Muscle layer of colon (tissue), 2 donors: ENCODE measurements around the gene CPN2.
A peak's percentile ranks its signal among the peaks of the same experiment; 100 is the strongest.

ENCODE experiments used
- H3K27ac ChIP-seq: one replicate; pipeline ENCODE4 v1.7.0; 2013; ENCODE audit warnings: low read depth, mild to moderate bottlenecking, low read length, moderate library complexity
- H3K27me3 ChIP-seq, 2 donors: one replicate each; pipeline ENCODE4 v1.7.0; 2013; ENCODE audit warnings: low read length in 2 of 2, mild to moderate bottlenecking in 2 of 2; ENCODE audit not compliant: insufficient read depth in 2 of 2, control insufficient read depth in 1 of 2
- H3K36me3 ChIP-seq: one replicate; pipeline ENCODE4 v1.7.0; 2013; ENCODE audit warnings: mild to moderate bottlenecking, low read length; ENCODE audit not compliant: insufficient read depth
- H3K4me1 ChIP-seq: one replicate; pipeline ENCODE4 v1.7.0; 2013; ENCODE audit warnings: mild to moderate bottlenecking, low read length; ENCODE audit not compliant: insufficient read depth
- H3K4me3 ChIP-seq, 2 donors: one replicate each; pipeline ENCODE4 v1.7.0; 2013; ENCODE audit warnings: low read length in 2 of 2, low read depth in 1 of 2, mild to moderate bottlenecking in 1 of 2, moderate library complexity in 1 of 2
- H3K9ac ChIP-seq: one replicate; pipeline ENCODE4 v1.7.0; 2013; ENCODE audit warnings: low read length
- H3K9me3 ChIP-seq: one replicate; pipeline ENCODE4 v1.7.0; 2013; ENCODE audit warnings: mild to moderate bottlenecking, low read length
- donor health status: abdominal sarcoma.
- donor health status: Adenocarcinoma of cecum.

Gene CPN2

DNA sequence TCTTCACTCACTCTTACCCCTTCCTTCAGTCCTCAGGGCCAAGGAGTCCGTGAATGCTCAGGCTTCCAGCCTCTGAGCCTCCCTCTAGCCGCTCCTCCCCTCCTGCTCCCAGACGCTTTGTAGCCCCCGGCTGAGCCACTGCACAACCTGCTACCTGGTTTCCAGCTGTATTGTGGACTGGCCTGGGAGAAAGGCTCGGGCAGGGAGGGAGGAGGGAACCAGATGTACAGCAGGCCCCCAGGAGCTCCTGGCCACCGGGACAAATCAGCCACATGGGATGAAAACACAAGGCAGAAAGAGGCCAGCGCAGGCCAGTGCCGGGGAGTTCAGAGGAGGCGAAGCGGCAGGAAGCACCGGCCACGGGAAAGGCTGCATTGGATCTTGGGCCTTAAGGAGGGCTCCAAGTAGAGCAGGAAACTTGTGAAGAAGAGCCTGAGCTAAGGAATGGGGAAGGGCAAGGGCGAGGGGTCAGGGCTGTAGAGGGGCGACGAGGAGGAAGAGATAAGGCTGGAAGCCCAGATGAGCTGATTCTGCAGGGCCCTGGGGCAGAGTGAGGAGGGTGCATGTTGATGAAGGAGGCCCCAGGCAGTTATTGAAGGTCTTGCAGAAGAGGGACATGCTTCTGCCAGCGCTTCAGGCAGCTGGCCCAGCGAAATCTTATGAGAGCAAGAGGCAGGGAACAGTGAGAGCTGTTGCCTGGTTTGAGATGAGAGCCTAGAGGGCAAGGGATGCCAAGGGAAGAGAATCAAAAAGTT, 14.3 kb downstream of the CPN2 start:
- H3K4me1 ChIP-seq = no peaks in the 10 kb centered on the region
- no peaks in the 10 kb centered on the region for H3K36me3 ChIP-seq
- H3K9me3 ChIP-seq = no peaks in the 10 kb centered on the region
- peaks cover 6 to 15% of the 10 kb centered on the region in 2 donors for H3K27me3 ChIP-seq
- no peak overlapping the region for H3K4me3 ChIP-seq
- no peak overlapping the region for H3K27ac ChIP-seq
- no peak overlapping the region for H3K9ac ChIP-seq

- Histone ChIP-seq H3K9me3 (no peaks in the 10 kb centered on the region), H3K9ac (no peak overlapping the region), H3K27ac (no peak overlapping the region), H3K4me3 (no peak overlapping the region), H3K4me1 (peaks cover 8% of the 10 kb centered on the region), H3K36me3 (no peaks in the 10 kb centered on the region), H3K27me3 (peaks cover 6 to 15% of the 10 kb centered on the region in 2 donors)
These were observed 17.2 kb downstream of the CPN2 start for GRCh38 chr3:194333981-194334320.

GRCh38 chr3:194333212-194333980, 17.7 kb downstream of the CPN2 start:
- no peaks in the 10 kb centered on the region for H3K9me3 ChIP-seq
- H3K4me1 ChIP-seq = peaks cover 8% of the 10 kb centered on the region
- H3K27me3 ChIP-seq = peaks cover 6 to 15% of the 10 kb centered on the region in 2 donors
- H3K36me3 ChIP-seq = no peaks in the 10 kb centered on the region
- peak overlapping the region; percentile 25 to 30 for H3K4me3 ChIP-seq
- H3K27ac ChIP-seq = no peak overlapping the region
- no peak overlapping the region for H3K9ac ChIP-seq

- peaks cover 8% of the 10 kb centered on the region for H3K4me1 ChIP-seq
- H3K36me3 ChIP-seq = no peaks in the 10 kb centered on the region
- H3K27me3 ChIP-seq = peaks cover 6 to 15% of the 10 kb centered on the region in 2 donors
- H3K4me3 ChIP-seq = no peak overlapping the region
- H3K9me3 ChIP-seq = no peaks in the 10 kb centered on the region
- no peak overlapping the region for H3K9ac ChIP-seq
- H3K27ac ChIP-seq = no peak overlapping the region
These were observed 18.3 kb downstream of the CPN2 start for GRCh38 chr3:194332858-194333211.

- Histone ChIP-seq H3K4me3 (no peak overlapping the region), H3K27ac (no peak overlapping the region), H3K27me3 (peaks cover 6 to 15% of the 10 kb centered on the region in 2 donors), H3K9me3 (no peaks in the 10 kb centered on the region), H3K4me1 (peaks cover 8% of the 10 kb centered on the region), H3K9ac (no peak overlapping the region), H3K36me3 (no peaks in the 10 kb centered on the region)
These were observed 20.5 kb downstream of the CPN2 start for GRCh38 chr3:194330579-194330978.

DNA sequence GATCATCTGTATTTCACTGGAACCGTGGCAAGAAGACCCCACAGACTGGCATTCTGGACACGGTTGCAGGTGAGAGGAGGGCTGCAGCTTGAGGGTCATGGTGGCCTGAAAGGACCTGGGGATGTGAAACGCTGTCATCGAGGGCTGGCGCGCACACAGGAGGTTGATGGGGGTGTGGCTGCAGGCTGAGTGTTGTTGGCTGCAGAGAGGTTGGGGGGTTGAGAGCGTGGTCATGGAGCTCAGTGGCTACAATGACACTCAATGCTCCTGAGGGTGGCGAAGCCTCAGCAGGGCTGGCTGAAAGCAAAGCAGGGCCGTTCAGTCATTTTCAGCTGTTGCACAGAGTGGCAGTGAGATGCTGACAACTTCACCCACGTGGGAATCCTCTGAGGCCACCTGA, 21.0 kb downstream of the CPN2 start:
- Histone ChIP-seq H3K36me3 (no peaks in the 10 kb centered on the region), H3K9ac (no peak overlapping the region), H3K4me1 (peaks cover 8% of the 10 kb centered on the region), H3K27ac (no peak overlapping the region), H3K4me3 (no peak overlapping the region), H3K9me3 (no peaks in the 10 kb centered on the region), H3K27me3 (peaks cover 6 to 15% of the 10 kb centered on the region in 2 donors)

DNA sequence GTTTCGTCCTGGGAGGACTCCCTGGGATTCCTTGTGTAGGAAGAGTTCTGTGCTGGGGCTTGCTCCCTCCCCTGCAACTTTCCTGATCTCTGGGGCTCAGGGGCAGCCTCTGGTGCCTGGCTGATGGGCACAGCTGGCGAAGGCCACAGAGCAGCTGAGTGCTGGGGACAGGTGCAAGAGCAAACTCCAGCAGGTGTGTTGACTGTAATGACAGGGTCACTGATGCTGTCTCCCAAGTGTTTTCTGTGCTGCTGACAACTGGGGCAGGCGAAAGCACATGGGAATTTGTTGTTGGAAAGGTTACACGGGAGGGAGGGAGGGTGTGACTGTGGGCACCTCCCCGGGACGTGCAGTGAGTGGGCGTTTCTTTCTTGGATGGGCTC, 21.6 kb downstream of the CPN2 start:
- Histone ChIP-seq H3K27ac (no peak overlapping the region), H3K27me3 (peaks cover 6 to 15% of the 10 kb centered on the region in 2 donors), H3K9ac (no peak overlapping the region), H3K4me1 (peaks cover 8% of the 10 kb centered on the region), H3K4me3 (no peak overlapping the region), H3K9me3 (no peaks in the 10 kb centered on the region), H3K36me3 (no peaks in the 10 kb centered on the region)

GRCh38 chr3:194328942-194329582, 22.1 kb downstream of the CPN2 start:
- Histone ChIP-seq H3K4me1 (peaks cover 13% of the 10 kb centered on the region), H3K4me3 (no peak overlapping the region), H3K27ac (no peak overlapping the region), H3K9ac (no peak overlapping the region), H3K27me3 (peaks cover 6 to 15% of the 10 kb centered on the region in 2 donors), H3K36me3 (no peaks in the 10 kb centered on the region), H3K9me3 (no peaks in the 10 kb centered on the region)

DNA sequence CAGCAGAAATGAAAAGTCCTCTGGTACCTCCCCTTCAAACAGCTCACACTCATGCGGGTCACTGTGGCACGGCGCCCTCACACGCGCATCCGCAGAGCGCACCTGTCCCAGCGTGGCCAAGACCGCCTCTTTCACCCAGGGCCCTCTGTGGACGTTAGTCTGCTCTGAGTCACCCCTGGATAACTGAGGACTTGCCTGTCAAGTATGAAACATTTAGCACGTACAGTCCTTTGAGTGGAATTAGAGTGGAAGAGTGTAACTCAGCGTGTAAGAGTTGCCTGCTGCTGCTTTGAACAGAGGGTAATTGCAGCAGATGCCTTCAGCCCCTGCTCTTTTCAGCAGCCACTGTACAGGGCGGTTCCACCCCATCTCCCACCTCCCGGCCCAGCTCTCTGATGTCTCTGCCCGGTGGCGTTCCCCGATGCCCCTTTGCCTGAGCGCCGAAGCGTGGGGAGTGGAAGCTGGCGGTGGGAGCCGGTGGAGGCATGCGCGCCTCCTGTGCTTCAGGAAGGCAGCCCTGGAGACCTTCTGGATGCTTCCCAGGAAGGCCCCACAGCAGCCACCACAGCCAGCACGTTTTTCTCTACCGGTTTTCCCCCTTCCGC, 23.0 kb downstream of the CPN2 start:
- Histone ChIP-seq H3K4me1 (peaks cover 19% of the 10 kb centered on the region), H3K9ac (no peak overlapping the region), H3K36me3 (no peaks in the 10 kb centered on the region), H3K4me3 (no peak overlapping the region), H3K27ac (no peak overlapping the region), H3K27me3 (peaks cover 5 to 10% of the 10 kb centered on the region in 2 donors), H3K9me3 (no peaks in the 10 kb centered on the region)

DNA sequence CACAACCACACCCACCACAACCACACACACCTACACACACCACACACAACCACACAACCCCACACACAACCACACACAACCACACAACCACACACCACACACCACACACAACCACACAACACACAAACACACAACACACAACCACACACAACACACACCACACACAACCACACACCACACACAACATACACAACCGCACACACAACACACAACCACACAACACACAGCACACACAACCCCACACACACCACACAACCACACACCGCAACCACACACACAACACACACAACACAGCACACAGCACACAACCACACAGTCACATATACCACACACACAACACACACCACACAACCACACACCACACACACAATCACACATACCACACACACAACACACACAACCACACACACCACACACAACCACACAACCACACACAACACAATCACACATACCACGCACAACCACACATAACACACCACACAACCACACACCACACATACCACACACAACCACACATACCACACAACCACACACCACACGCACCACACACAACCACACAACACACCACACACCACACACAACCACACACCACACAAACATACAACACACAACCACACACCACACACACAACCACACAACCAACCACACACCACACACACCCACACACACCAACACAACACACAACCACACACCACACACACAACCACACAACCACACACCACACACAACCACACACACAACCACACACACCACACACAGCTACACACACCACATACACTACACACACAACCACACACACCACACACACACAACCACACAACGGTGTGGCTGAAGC, 23.7 kb downstream of the CPN2 start:
- H3K9me3 ChIP-seq = no peaks in the 10 kb centered on the region
- no peak overlapping the region for H3K9ac ChIP-seq
- H3K27me3 ChIP-seq = peaks cover 0 to 5% of the 10 kb centered on the region in 2 donors
- H3K4me3 ChIP-seq = no peak overlapping the region
- H3K27ac ChIP-seq = no peak overlapping the region
- no peaks in the 10 kb centered on the region for H3K36me3 ChIP-seq
- H3K4me1 ChIP-seq = peaks cover 19% of the 10 kb centered on the region

DNA sequence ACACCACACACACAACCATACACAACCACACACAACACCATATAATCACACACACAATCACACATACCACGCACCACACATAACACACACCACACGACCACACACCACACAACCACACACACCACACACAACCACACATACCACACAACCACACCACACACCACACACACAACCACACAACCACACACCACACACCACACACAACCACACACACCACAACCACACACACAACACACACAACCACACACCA, 24.2 kb downstream of the CPN2 start:
- peaks cover 19% of the 10 kb centered on the region for H3K4me1 ChIP-seq
- H3K27me3 ChIP-seq = no peaks in the 10 kb centered on the region
- H3K9ac ChIP-seq = no peak overlapping the region
- H3K36me3 ChIP-seq = no peaks in the 10 kb centered on the region
- no peak overlapping the region for H3K27ac ChIP-seq
- no peaks in the 10 kb centered on the region for H3K9me3 ChIP-seq
- no peak overlapping the region for H3K4me3 ChIP-seq
